ENCODE measurements around the gene ATP1A1. TPM values are rescaled to one million over a fixed set of nuclear protein-coding genes. Genes with fewer than 3 reads are reported as not detected.

Gene ATP1A1
- total RNA-seq, 1 experiment from 2014 or later: 181 TPM

DNA sequence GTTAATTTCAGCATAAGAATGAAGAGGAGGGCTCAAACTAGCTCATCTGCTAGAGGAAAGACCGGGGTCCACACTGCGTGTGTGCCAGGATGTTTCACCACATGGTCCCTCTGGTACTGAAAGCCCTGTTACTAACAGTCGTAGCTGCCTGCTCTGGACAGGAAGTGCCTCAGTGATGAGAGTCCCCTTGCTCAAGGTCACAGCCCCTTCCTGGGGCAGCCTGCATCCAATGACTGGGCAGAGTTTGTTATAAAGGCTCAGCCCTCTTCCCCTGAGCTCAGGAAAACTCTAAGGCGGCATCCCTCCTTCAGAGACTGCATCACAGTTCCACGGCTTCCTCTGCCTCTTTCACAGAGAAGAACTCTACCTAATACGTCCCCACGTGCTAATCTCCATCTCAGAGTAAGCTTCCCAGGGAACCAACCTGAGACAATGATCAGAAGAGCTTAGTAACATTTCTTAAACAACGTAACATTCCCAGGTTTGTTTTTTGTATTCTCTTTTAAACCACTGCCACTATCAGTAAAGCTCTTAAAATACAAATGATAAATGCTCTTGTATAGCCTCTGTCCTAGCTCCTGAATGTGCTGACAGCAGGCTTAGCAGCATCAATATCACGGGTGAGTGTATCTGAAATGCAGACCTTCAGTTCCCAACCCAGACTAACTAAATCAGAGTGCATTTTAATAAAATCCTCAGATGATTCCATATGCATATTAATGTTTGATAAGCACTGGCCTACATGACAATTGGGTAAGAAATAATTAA is 38.0 kb upstream of the ATP1A1 start:
- H3K36me3 ChIP-seq (ENCODE audit: low read depth, low read length): no peaks in the 10 kb centered on the region
- CTCF ChIA-PET: no interaction called here
- H3K4me2 ChIP-seq (ENCODE audit: low read length): no peak overlapping the region
- ATAC-seq (no peak), DNase-seq (no peak)
- H3K9me3 ChIP-seq (ENCODE audit: low read length): no peaks in the 10 kb centered on the region
- no peaks in the 10 kb centered on the region for H3K9me2 ChIP-seq (replicated peaks; ENCODE audit: low read length)
- no peak for TF ChIP-seq EZH2phosphoT487 (IDR thresholded peaks at IDR 0.05; ENCODE audit: borderline replicate concordance, low read length)
- TF ChIP-seq, protein P1, sequence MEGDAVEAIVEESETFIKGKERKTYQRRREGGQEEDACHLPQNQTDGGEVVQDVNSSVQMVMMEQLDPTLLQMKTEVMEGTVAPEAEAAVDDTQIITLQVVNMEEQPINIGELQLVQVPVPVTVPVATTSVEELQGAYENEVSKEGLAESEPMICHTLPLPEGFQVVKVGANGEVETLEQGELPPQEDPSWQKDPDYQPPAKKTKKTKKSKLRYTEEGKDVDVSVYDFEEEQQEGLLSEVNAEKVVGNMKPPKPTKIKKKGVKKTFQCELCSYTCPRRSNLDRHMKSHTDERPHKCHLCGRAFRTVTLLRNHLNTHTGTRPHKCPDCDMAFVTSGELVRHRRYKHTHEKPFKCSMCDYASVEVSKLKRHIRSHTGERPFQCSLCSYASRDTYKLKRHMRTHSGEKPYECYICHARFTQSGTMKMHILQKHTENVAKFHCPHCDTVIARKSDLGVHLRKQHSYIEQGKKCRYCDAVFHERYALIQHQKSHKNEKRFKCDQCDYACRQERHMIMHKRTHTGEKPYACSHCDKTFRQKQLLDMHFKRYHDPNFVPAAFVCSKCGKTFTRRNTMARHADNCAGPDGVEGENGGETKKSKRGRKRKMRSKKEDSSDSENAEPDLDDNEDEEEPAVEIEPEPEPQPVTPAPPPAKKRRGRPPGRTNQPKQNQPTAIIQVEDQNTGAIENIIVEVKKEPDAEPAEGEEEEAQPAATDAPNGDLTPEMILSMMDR (conservative IDR thresholded peaks at IDR 0.05; ENCODE audit: low read depth, low read length): no peak
- no peak for TF ChIP-seq EZH2 (IDR thresholded peaks at IDR 0.05; ENCODE audit: low read length, unreplicated experiment)
- no peaks in the 10 kb centered on the region for H3F3A ChIP-seq (ENCODE audit: low read length, unreplicated experiment)
- H3K79me2 ChIP-seq (ENCODE audit: low read length): no peaks in the 10 kb centered on the region
- no peak overlapping the region for H3K9ac ChIP-seq (ENCODE audit: low read length)
- POLR2A ChIA-PET (ENCODE audit: unreplicated experiment): no interaction called here
- H4K20me1 ChIP-seq (ENCODE audit: low read length): no peaks in the 10 kb centered on the region
- BruUV-seq (replicated peaks): no TSS peak
- no peak overlapping the region for H2AFZ ChIP-seq (ENCODE audit: low read length)
- H3K27ac ChIP-seq (ENCODE audit: low read length): no peak overlapping the region
- intact Hi-C loops (cut with micrococcal nuclease): loop anchor here (10.0 kb wide), 1 partner anchor 180 kb away; no protein-coding TSS in a partner anchor
- peaks cover 33% of the 10 kb centered on the region for H3K4me1 ChIP-seq (ENCODE audit: insufficient read depth, low read length)
- H3K27me3 ChIP-seq (ENCODE audit: low read length): no peaks in the 10 kb centered on the region
- no peak overlapping the region for H3K4me3 ChIP-seq (ENCODE audit: low read length)

DNA sequence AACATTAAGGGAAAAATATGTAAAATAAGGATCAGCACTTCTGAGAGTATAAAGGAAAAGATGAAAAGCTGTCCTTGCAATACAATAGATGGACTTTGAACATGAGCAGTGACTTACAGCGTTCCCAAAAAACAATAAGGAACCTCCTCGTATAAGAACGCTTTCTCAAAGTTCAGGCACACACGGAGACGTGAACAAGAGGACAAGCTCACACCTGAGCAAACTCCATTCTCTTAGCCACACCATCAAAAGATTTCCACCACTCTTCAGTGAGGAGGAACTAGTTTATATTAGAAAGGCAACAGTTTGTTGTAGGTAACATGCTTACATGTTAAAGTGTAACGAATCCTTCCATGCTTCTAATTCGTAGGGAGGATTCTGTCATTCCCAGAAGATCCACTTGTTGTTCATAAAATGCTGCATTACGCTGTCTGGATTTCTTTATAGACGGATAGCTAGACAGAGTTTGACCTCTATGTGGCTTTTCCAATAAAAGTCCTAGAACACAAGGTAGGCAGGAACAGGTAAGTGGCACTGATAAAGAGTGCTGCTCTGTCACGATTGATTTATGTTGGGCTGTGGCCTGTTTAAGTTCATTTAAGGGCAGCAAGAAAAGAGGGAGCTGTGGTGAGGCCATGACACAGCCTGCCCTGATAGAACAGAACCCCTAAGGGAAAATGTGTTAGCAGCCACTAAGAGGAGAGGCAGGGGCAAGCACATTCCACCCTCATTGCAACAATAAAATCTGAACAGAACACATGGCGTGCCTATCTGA is 37.0 kb upstream of the ATP1A1 start:
- no peak overlapping the region for H3K4me3 ChIP-seq (ENCODE audit: low read length)
- BruUV-seq (replicated peaks): no TSS peak
- DNase-seq (no peak), ATAC-seq (no peak)
- no peaks in the 10 kb centered on the region for H3K9me2 ChIP-seq (replicated peaks; ENCODE audit: low read length)
- intact Hi-C loops (cut with micrococcal nuclease): loop anchor here (10.0 kb wide), 1 partner anchor 181 kb away; no protein-coding TSS in a partner anchor
- no peak overlapping the region for H3K27ac ChIP-seq (ENCODE audit: low read length)
- no peaks in the 10 kb centered on the region for H3K27me3 ChIP-seq (ENCODE audit: low read length)
- ChIA-PET POLR2A (ENCODE audit: unreplicated experiment) (no interaction called here), CTCF (no interaction called here)
- peaks cover 31% of the 10 kb centered on the region for H3K4me1 ChIP-seq (ENCODE audit: insufficient read depth, low read length)
- H3K9me3 ChIP-seq (ENCODE audit: low read length): no peaks in the 10 kb centered on the region
- H3F3A ChIP-seq (ENCODE audit: low read length, unreplicated experiment): no peaks in the 10 kb centered on the region
- H3K9ac ChIP-seq (ENCODE audit: low read length): no peak overlapping the region
- H4K20me1 ChIP-seq (ENCODE audit: low read length): no peaks in the 10 kb centered on the region
- H3K4me2 ChIP-seq (ENCODE audit: low read length): no peak overlapping the region
- H3K79me2 ChIP-seq (ENCODE audit: low read length): no peaks in the 10 kb centered on the region
- no peak overlapping the region for H2AFZ ChIP-seq (ENCODE audit: low read length)
- TF ChIP-seq EZH2 (IDR thresholded peaks at IDR 0.05; ENCODE audit: low read length, unreplicated experiment): no peak
- TF ChIP-seq, protein P1 (conservative IDR thresholded peaks at IDR 0.05; ENCODE audit: low read depth, low read length): no peak
- no peak for TF ChIP-seq EZH2phosphoT487 (IDR thresholded peaks at IDR 0.05; ENCODE audit: borderline replicate concordance, low read length)
- no peaks in the 10 kb centered on the region for H3K36me3 ChIP-seq (ENCODE audit: low read depth, low read length)

All from PC-3 (cell line).